Neural cell (in vitro differentiated cells): ENCODE measurements around the gene NRP2. TPM values are rescaled to one million over a fixed set of nuclear protein-coding genes. Genes with fewer than 3 reads are reported as not detected.

Experiments
- H2AFZ ChIP-seq: fragments of 200-600, 300-800 bp; sonication (generic), shearing (Covaris generic); 2 replicates; pipeline ENCODE4 v1.6.0; 2014; ENCODE audit warnings: low read depth, mild to moderate bottlenecking, antibody characterized with exemption, low read length, moderate library complexity
- H3F3A ChIP-seq: fragments of 200-600 bp; shearing (Covaris generic); 2 replicates; pipeline ENCODE4 v1.6.1; 2016; ENCODE audit warnings: mild to moderate bottlenecking, moderate library complexity, mixed read lengths, antibody characterized with exemption, low read length; ENCODE audit not compliant: insufficient read depth, poor library complexity, severe bottlenecking
- H3K27ac ChIP-seq: fragments of 200-600, 300-800 bp; sonication (generic), shearing (Covaris generic); 2 replicates; pipeline ENCODE4 v1.5.1; 2014; ENCODE audit warnings: mild to moderate bottlenecking, low read length, moderate library complexity
- H3K27me3 ChIP-seq: fragments of 300-800, 200-600 bp; sonication (generic), shearing (Covaris generic); 2 replicates; pipeline ENCODE4 v1.6.0; 2014; ENCODE audit warnings: mild to moderate bottlenecking, low read depth, low read length, moderate library complexity; ENCODE audit not compliant: insufficient read depth
- H3K36me3 ChIP-seq: fragments of 300-800, 200-600 bp; sonication (generic), shearing (Covaris generic); 2 replicates; pipeline ENCODE4 v1.5.1; 2014; ENCODE audit warnings: mild to moderate bottlenecking, antibody characterized with exemption, low read length, moderate library complexity; ENCODE audit not compliant: insufficient read depth
- H3K4me2 ChIP-seq: fragments of 300-800, 200-600 bp; sonication (generic), shearing (Covaris generic); 2 replicates; pipeline ENCODE4 v1.6.0; 2014; ENCODE audit warnings: mild to moderate bottlenecking, low read length
- H3K4me3 ChIP-seq: fragments of 300-800, 200-600 bp; sonication (generic), shearing (Covaris generic); 2 replicates; pipeline ENCODE4 v1.5.1; 2014; ENCODE audit warnings: mild to moderate bottlenecking, low read length, moderate library complexity
- H3K79me2 ChIP-seq: fragments of 200-600 bp; shearing (Covaris generic); replicated peaks from 2 replicates; pipeline ENCODE4 v1.6.0; 2014; ENCODE audit warnings: mild to moderate bottlenecking, low read length, moderate library complexity; ENCODE audit not compliant: insufficient read depth
- H3K9ac ChIP-seq: fragments of 300-800, 200-600 bp; sonication (generic), shearing (Covaris generic); 2 replicates; pipeline ENCODE4 v1.6.1; 2016; ENCODE audit warnings: mild to moderate bottlenecking, low read length, mixed read lengths
- H3K9me2 ChIP-seq: fragments of 200-600 bp; shearing (Covaris generic); 2 replicates; pipeline ENCODE4 v1.6.1; 2016; ENCODE audit warnings: mild to moderate bottlenecking, low read length, mixed read lengths; ENCODE audit not compliant: insufficient read depth
- H3K9me3 ChIP-seq: fragments of 200-600, 300-800 bp; sonication (generic), shearing (Covaris generic); 2 replicates; pipeline ENCODE4 v1.6.1; 2016; ENCODE audit warnings: mild to moderate bottlenecking, mixed run types, low read length, moderate library complexity, mixed read lengths
- H4K20me1 ChIP-seq: fragments of 200-600 bp; shearing (Covaris generic); 2 replicates; pipeline ENCODE4 v1.6.1; 2016; ENCODE audit warnings: mild to moderate bottlenecking, mixed run types; ENCODE audit not compliant: insufficient read depth
- EP300 ChIP-seq: fragments of 450-650 bp; conservative IDR thresholded peaks from 2 replicates; pipeline ENCODE4 v1.6.1; 2014; ENCODE audit warnings: antibody characterized with exemption, mild to moderate bottlenecking, moderate library complexity; ENCODE audit not compliant: poor library complexity, severe bottlenecking
- EZH2 ChIP-seq: fragments of 200-600, 300-800 bp; shearing (Covaris generic), sonication (generic); IDR thresholded peaks from 2 replicates; pipeline ENCODE4 v1.6.1; 2014; ENCODE audit warnings: antibody characterized with exemption, low read length, borderline replicate concordance, mild to moderate bottlenecking; ENCODE audit not compliant: insufficient read depth, poor library complexity, severe bottlenecking
- MXI1 ChIP-seq: fragments of 450-650 bp; conservative IDR thresholded peaks from 2 replicates; pipeline ENCODE4 v1.6.1; 2014; ENCODE audit warnings: antibody characterized with exemption, mild to moderate bottlenecking; ENCODE audit not compliant: poor library complexity, severe bottlenecking
- POLR2AphosphoS5 ChIP-seq: IDR thresholded peaks from 2 replicates; pipeline ENCODE4 v1.6.1; 2012
- RAD21 ChIP-seq: fragments of 450-650 bp; conservative IDR thresholded peaks from 2 replicates; pipeline ENCODE4 v1.6.1; 2014; ENCODE audit warnings: antibody characterized with exemption, mild to moderate bottlenecking, moderate library complexity
- REST ChIP-seq: IDR thresholded peaks from 2 replicates; pipeline ENCODE4 v1.6.1; 2012; ENCODE audit warnings: borderline replicate concordance
- SMC3 ChIP-seq: fragments of 450-650 bp; conservative IDR thresholded peaks from 2 replicates; pipeline ENCODE4 v1.6.1; 2014; ENCODE audit warnings: antibody characterized with exemption, mild to moderate bottlenecking, moderate library complexity; ENCODE audit not compliant: poor library complexity
- TAF1 ChIP-seq: IDR thresholded peaks from 2 replicates; pipeline ENCODE4 v1.6.1; 2012; ENCODE audit warnings: low read depth
- polyA plus RNA-seq: library from polyadenylated mRNA; depleted of rRNA; stranded (reverse); fragments of >200 nt; gene quantifications from 2 replicates; pipeline ENCODE4 v1.2.3, GENCODE V29; 2014
- TF ChIP-seq, protein P1 (sequence below): fragments of 450-650 bp; IDR thresholded peaks from 2 replicates; pipeline ENCODE4 v1.5.1; 2014; ENCODE audit warnings: antibody characterized with exemption, mild to moderate bottlenecking, moderate library complexity; ENCODE audit not compliant: poor library complexity, severe bottlenecking

NRP2 gene
- polyA plus RNA-seq, 1 donor from 2014 or later: 30.2 TPM

DNA sequence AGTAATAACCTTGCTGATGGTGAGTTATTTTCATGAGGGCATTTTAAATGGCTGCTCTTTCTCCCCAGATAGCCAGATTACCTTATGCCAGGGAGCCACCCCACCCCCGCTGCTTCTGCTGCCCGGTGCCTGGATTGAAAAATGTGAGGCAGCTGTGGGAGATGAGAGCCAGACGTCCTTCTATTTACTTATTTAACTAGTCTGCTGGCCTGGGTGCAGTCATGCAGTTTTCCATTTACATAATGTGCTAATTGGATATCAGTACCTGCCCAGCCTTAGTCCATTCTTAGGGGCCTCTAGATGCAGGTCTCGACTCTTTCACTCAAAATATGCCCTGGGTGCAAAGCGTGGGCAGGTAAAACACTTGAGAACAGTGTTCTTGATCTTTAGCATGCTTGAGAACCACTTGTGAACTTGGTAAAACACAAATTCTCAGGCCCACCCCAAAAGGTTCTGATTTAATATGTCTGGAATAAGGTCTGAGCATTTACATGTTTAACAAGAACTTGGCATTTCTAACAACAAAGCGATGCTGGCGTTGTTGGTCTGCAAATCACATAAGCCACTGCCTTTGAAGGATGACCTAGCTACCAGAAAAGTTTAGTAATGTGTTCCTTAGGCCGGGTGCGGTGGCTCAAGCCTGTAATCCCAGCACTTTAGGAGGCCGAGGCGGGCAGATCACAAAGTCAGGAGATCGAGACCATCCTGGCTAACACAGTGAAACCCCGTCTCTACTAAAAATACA is 154.3 kb downstream of the NRP2 start:
- Histone ChIP-seq H3K9me3 (peaks cover 5% of the 10 kb centered on the region), H3K79me2 (no peaks in the 10 kb centered on the region), H2AFZ (no peak overlapping the region), H3K27me3 (no peaks in the 10 kb centered on the region), H3K9ac (no peak overlapping the region), H3F3A (no peaks in the 10 kb centered on the region), H3K4me2 (no peak overlapping the region), H4K20me1 (no peaks in the 10 kb centered on the region), H3K9me2 (no peaks in the 10 kb centered on the region), H3K4me3 (no peak overlapping the region), H3K27ac (no peak overlapping the region), H3K36me3 (no peaks in the 10 kb centered on the region)
- TF ChIP-seq RAD21 (no peak), EZH2 (no peak), EP300 (no peak), POLR2AphosphoS5 (no peak), SMC3 (no peak)
- TF ChIP-seq, protein P1, sequence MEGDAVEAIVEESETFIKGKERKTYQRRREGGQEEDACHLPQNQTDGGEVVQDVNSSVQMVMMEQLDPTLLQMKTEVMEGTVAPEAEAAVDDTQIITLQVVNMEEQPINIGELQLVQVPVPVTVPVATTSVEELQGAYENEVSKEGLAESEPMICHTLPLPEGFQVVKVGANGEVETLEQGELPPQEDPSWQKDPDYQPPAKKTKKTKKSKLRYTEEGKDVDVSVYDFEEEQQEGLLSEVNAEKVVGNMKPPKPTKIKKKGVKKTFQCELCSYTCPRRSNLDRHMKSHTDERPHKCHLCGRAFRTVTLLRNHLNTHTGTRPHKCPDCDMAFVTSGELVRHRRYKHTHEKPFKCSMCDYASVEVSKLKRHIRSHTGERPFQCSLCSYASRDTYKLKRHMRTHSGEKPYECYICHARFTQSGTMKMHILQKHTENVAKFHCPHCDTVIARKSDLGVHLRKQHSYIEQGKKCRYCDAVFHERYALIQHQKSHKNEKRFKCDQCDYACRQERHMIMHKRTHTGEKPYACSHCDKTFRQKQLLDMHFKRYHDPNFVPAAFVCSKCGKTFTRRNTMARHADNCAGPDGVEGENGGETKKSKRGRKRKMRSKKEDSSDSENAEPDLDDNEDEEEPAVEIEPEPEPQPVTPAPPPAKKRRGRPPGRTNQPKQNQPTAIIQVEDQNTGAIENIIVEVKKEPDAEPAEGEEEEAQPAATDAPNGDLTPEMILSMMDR: no peak

DNA sequence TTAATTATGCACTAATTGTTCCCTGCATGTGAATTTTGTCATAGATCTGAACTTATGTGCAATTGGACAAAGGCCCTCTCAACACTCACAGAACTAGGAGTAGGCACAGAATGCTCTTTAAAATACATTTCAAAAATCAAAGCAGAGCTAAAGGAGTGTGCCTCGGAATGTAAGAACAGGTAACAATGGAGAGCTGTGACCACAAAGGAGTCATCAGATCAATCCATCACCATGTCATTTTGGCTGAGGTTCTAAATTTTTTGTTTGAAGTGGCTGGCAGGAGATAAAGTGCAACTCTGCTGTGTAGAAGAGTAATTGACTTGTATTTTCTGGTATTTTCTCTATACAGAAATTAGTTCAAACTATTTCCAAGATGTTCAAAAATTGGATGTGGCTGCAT is 155.4 kb downstream of the NRP2 start:
- Histone ChIP-seq H3K79me2 (no peaks in the 10 kb centered on the region), H3K9ac (no peak overlapping the region), H3K36me3 (no peaks in the 10 kb centered on the region), H2AFZ (no peak overlapping the region), H3K4me2 (no peak overlapping the region), H3F3A (no peaks in the 10 kb centered on the region), H3K4me3 (no peak overlapping the region), H3K9me2 (no peaks in the 10 kb centered on the region), H3K27me3 (no peaks in the 10 kb centered on the region), H4K20me1 (no peaks in the 10 kb centered on the region), H3K27ac (no peak overlapping the region), H3K9me3 (peaks cover 5% of the 10 kb centered on the region)
- TF ChIP-seq SMC3: no peak
- TF ChIP-seq EP300: no peak
- no peak for TF ChIP-seq EZH2

DNA sequence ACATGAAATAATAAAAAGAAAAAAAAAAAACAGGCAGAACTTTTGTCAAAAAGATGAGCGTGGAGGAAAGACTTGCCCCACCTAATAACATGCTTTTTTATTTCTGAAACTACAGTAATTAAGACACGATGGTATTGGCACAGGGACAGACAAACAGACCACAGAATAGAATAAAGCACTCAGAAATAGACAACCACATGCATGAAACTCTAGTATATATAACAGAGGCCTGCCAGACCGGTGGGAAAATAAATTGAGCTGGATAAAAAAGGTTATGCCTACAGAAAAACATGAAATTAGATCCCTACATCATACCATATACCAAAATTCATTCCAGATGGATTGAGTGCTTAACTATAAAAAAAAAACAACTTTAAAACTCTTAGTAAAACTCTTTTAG is 163.1 kb downstream of the NRP2 start:
- no peaks in the 10 kb centered on the region for H3K36me3 ChIP-seq
- no peaks in the 10 kb centered on the region for H3K9me3 ChIP-seq
- TF ChIP-seq, protein P1: no peak
- no peak for TF ChIP-seq MXI1
- no peak for TF ChIP-seq REST
- no peak for TF ChIP-seq POLR2AphosphoS5
- TF ChIP-seq EP300: no peak
- no peak for TF ChIP-seq TAF1
- TF ChIP-seq SMC3: no peak
- no peaks in the 10 kb centered on the region for H3F3A ChIP-seq
- H3K9ac ChIP-seq: no peak overlapping the region
- no peaks in the 10 kb centered on the region for H4K20me1 ChIP-seq
- no peak overlapping the region for H3K4me2 ChIP-seq
- H3K27ac ChIP-seq: no peak overlapping the region
- H3K4me3 ChIP-seq: no peak overlapping the region
- H3K79me2 ChIP-seq: no peaks in the 10 kb centered on the region
- H2AFZ ChIP-seq: no peak overlapping the region
- no peaks in the 10 kb centered on the region for H3K9me2 ChIP-seq
- no peaks in the 10 kb centered on the region for H3K27me3 ChIP-seq
